GM18517 (cell line): ENCODE data around the gene FLT3LG.

Experiments
- ATAC-seq: cut with Tn5 transposase; IDR thresholded peaks from one replicate; pipeline ENCODE4 v1.9.1; 2021; ENCODE audit warnings: mild to moderate bottlenecking, moderate library complexity; ENCODE audit not compliant: unreplicated experiment

The FLT3LG gene, protein sequence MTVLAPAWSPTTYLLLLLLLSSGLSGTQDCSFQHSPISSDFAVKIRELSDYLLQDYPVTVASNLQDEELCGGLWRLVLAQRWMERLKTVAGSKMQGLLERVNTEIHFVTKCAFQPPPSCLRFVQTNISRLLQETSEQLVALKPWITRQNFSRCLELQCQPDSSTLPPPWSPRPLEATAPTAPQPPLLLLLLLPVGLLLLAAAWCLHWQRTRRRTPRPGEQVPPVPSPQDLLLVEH

GRCh38 chr19:49473868-49474541 is at the start of gene FLT3LG:
FLT3LG (plus strand) TSS chr19:49474215; CDS start chr19:49474640, 425 bp downstream.
- peak; percentile 62 for ATAC-seq

- no peak for ATAC-seq
Measured at GRCh38 chr19:49425178-49425577, 48.8 kb upstream of the FLT3LG start, which contains the start of gene GFY. GFY (plus strand) TSS chr19:49425388; CDS start chr19:49426431, 1,043 bp downstream.

DNA sequence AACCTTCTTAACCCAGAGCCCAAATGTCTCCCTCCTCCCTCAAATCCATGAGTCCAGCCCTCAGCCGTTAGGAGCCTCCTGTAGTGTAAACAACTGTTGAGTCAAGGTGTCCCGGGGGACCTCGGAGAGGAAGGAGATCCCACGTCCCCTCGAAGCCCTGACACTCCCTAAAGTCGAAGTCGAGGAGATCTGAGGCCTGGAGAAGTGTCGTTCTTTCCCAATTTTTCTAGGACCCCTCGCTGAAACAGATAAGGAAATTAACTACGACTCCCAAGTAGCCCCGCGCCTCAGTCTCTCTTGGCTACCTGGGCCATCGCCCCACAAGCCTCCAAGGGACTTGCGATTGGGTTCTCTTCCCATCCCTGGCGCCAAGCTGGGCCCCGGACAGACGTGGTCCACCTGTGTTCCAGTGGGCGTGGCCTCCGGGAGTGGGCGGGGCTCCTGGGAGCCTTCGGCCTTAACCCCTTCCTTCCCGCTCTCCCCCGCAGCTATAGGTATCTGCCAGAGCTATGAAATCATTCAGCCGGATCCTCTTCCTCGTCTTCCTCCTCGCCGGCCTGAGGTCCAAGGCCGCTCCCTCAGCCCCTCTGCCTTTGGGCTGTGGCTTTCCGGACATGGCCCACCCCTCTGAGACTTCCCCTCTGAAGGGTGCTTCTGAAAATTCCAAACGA is 48.0 kb upstream of the FLT3LG start:
- ATAC-seq: no peak

- no peak for ATAC-seq
Measured at GRCh38 chr19:49427339-49427738, 46.7 kb upstream of the FLT3LG start.

DNA sequence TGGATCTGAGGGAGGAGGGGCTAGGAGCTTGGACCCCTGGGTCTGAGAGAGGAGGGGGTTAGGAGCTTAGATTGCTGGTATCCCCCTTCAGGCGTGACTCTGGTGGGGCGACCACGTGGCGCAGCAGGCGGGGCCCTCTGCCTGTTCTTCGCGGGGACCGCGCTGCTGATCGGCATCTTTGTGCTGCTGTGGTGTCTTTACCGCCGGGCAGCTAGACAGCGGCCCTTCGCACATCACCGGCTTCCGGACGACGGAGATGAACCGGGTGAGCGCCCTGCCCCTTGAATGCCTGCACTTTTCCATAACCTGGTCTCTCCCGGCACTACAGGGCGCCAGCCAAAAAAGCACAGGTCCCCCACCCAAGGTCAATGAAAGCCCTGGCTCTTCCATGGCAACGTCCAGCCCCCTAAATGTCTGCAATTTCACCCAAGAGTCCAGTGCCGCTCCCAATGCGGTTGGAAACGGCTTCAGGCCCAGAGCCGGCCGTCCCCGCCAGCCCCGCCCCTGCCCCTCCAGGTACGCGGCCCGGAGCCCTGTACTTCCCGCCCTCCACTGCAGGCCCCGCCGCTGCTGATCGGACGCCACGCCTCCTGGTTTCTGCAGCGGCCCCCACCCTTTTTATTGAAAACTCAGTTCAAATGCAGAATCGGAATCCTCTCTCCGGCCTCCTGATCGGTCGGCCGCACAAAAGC is 46.0 kb upstream of the FLT3LG start:
- ATAC-seq: no peak

- ATAC-seq: no peak
Measured at GRCh38 chr19:49428547-49429451, 45.2 kb upstream of the FLT3LG start.

DNA sequence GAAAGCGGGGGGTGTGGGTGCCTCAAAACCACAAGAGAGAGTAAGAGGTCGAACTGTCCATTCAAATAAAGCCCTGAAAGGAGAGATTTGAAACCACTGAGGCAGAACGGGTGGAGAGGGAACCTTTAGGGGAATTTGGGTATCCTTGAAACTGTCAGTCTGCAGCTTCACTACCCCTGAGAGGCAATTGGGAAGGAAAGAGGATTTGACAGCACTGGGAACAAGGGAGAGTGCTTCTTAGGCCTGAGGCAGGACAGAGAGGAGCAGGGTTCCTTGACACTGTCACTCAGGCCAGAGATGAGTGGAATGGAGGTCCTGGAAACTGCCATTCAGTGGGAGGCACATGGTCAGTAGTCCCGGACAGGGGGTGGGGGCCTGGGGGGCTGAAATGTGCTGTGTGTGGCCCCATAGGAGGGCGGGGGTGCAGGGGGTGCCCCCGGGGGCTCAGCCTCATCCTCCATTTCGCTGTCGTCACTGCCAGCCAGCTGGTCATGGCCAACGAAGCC is 43.8 kb upstream of the FLT3LG start:
- ATAC-seq: no peak

DNA sequence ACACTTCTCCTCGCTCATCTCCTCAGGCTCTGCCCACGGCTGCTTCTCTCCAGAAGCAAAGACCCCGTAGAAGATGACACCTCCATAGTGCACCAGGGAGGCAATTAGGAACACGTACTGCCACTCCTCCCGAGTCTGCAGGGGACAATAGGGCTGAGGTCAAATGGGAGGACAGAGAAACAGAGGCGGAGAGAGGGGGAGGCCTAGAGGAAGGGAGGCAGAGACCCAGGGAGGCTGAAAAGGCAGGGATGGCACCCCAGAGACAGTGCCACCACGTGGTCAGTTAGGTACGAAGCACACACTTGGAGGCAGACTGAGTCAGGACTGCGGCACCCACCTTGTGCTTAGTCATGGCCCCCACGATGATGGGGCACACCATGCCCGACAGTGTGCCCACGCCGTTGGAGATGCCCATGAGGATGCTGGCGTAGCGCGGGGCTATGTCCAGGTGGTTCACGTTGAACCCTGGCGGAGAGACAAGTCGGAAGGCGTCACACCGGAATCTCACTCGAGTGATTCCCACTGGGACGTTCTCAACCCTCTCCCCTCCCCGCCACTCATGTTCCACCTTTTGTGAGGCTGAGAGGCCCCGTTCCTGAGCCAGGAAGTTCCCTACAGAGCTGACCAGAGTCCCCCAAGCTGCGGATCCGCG is 43.2 kb upstream of the FLT3LG start:
- no peak for ATAC-seq

DNA sequence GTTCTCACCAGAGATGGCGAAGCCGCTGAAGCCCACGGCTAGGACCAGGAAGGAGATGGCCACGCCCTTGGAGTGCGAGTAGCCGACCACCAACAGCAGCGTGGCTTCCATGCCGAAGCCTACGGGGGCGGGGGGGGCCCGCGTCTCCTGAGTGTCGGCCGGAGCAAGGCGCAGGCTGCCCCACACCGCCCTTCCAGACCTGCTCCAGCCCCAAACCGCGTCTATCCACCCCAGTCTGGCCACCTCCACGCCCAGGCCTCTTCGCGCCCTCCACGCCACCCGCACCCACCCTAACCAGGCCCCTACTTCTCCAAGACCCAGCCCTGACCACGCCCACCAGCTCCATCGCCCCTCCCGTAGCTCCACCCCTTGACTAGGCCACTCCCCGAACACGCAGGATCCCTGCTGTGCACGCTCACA is 42.7 kb upstream of the FLT3LG start:
- ATAC-seq: no peak

DNA sequence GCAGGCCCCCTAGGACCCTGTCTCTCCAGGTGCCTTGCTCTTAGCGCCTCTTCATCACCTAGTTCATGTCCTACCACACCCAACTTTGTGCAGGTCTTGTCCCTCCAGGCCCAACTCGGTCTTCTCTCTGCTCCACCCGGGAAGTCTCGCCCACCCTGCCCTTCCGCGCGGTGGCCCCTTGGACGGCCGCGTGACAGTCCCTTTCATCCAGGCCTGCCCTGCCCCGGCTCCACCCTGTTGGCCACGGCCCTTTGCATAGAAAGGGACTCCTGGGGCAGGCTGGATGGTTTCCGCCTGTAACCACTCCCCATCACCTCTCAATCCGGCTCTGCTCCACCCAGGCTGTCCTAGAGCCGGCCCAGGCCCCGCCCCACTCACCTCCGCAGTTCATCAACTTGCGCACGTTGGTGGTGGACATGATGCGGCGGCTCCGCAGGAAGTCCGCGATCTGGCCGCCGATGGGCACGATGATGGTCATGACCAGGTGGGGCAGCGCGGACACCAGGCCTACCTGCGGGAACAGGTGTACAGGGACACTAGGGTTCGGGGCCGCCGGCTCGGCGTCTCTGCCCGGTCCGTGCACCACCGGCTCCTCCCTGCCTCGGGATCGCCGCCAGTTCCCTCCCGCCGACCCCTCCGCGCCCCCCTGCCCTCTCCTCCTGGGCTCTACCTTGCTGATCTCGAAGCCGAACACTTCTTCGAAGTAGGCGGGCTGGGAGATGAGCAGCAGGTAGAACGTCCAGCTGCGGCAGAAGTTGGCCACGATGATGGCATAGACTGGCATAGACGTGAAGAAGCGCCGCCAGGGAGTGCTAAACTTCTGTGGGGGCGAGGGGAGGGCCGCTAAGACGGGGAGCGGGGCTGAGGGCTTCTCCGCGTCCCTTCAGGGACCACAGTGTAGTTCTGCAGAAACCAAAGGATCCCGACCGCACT is 41.6 kb upstream of the FLT3LG start:
- no peak for ATAC-seq

GRCh38 chr19:49433240-49433901 is 40.6 kb upstream of the FLT3LG start:
- no peak for ATAC-seq

DNA sequence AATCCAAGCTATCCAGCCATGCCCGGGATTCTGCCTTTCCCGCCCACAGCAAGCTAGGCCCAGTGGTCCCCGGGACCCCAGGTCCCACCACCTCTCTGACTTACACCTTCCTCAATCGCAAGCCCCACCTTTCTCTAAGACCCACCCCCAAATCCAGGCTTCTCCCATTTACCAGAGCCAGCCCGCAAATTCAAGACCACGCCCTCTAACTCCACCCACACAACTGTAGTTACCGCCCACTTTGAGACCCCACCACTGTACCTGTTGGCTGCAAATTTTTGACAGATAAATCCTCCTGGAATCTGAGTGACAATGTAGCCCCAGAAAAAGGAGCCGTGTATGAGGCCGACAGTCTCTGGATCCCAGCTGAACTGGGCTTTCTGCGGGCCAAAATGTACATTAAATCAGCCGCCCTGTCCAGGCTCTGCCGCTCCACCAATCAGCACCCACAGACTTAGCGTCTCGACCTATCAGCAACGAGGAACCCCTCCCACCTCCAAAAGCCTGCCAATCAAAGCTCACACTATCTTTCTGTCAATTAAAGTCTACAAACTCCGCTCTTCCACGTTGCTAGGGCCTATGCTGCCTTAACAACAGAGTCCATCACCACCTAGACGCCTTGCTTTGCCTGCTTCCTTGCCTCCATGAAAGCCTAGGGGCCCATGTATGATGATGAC is 39.0 kb upstream of the FLT3LG start:
- no peak for ATAC-seq

- no peak for ATAC-seq
Measured at GRCh38 chr19:49435670-49436069, 38.3 kb upstream of the FLT3LG start.

DNA sequence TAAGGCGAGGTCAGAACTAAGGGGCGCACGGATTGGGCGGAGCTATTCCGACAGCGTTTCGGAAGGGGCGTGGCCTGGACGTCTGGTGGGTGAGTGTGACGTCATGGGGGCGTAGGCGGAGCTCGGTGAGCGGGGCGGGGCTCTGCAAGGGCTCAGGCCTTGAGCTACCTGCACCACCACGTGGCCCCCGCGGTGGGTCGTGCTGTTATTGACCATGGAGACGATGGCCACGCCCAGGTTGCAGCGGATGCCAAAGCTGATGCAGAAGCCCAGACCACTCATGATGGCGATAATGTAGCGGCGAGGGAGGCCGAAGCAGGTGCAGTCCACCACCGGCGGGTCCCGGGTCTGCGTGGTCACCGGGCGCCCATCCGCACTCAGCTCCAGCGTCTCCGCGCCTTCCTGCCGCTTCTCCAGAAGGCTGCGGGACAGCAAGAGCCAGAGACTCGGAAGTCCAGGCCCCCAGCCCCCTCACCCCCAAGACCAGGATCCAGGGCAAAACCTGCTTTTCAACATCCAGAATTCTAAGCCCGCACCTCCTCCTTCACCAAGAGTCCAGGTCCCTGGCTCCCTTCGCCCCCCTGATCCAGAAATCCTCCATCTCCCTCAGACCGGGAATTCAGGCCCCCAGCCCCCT is 37.5 kb upstream of the FLT3LG start:
- no peak for ATAC-seq

- no peak for ATAC-seq
Measured at GRCh38 chr19:49437231-49437630, 36.8 kb upstream of the FLT3LG start.

GRCh38 chr19:49438261-49438660 is 35.8 kb upstream of the FLT3LG start:
- ATAC-seq: no peak

DNA sequence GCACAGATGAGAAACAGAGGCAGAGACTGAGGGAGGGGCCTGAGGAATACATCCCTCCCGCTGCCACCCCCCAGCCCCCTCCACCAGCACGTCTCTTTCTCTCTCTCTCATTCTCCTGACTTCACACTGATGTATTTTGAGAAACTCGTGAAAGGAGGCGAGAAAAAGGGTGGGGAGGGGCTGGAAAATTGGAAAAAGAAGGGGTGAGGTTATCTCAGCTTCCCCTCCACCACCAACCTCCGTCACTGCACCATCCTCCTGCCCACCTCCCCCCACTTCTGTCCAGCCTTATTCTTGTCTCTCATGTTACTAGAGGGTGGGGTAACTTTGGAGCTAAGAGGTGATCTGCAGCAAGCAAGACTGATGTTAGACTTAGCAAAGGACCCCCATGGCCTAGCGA is 34.2 kb upstream of the FLT3LG start:
- no peak for ATAC-seq
